ENCODE results near the gene KCP. TPM values are rescaled to one million over a fixed set of nuclear protein-coding genes. Genes with fewer than 3 reads are reported as not detected.

KCP gene
- total and polyA plus RNA-seq, 2 of the 13 experiments (the other 11 are each of a cell fraction or from before 2014, with no cell fraction given) = 0.37 to 1.0 TPM

- TF ChIP-seq NFE2 (CRISPR knock-in tag; IDR thresholded peaks at IDR 0.05) (no peak), ZNF121 (CRISPR knock-in tag; IDR thresholded peaks at IDR 0.05) (no peak), XBP1 (CRISPR knock-in tag; IDR thresholded peaks at IDR 0.05) (no peak), ZNF235 (CRISPR knock-in tag; IDR thresholded peaks at IDR 0.05; ENCODE audit: borderline replicate concordance) (no peak; the same call in 1 of the 2 replicates), POGK (CRISPR knock-in tag; conservative IDR thresholded peaks at IDR 0.05) (no peak), ZSCAN12 (CRISPR knock-in tag; IDR thresholded peaks at IDR 0.05) (no peak), TFAP4 (IDR thresholded peaks at IDR 0.05; ENCODE audit: borderline replicate concordance, low read depth) (no peak), ZNF740 (CRISPR knock-in tag; IDR thresholded peaks at IDR 0.05) (0 out of 2 replicates have a peak, but pooled peaks have one; percentile 78), NCOA5 (CRISPR knock-in tag; IDR thresholded peaks at IDR 0.05) (no peak), TARDBP (CRISPR knock-in tag; IDR thresholded peaks at IDR 0.05) (0 out of 2 replicates have a peak, but pooled peaks have one; percentile 39), RELA (CRISPR knock-in tag; IDR thresholded peaks at IDR 0.05) (no peak), SSRP1 (CRISPR knock-in tag; IDR thresholded peaks at IDR 0.05) (no peak), KAT8 (CRISPR knock-in tag; IDR thresholded peaks at IDR 0.05) (peak; percentile 57; the same call in 1 of the 2 replicates), ONECUT2 (CRISPR knock-in tag; IDR thresholded peaks at IDR 0.05) (no peak), ZNF563 (CRISPR knock-in tag; IDR thresholded peaks at IDR 0.05) (no peak), LCORL (IDR thresholded peaks at IDR 0.05) (no peak), LCORL (CRISPR knock-in tag; IDR thresholded peaks at IDR 0.05) (no peak; the same call in 1 of the 2 replicates), SUZ12 (IDR thresholded peaks at IDR 0.05; ENCODE audit: low read depth, low read length) (peak; percentile 44; the same call in 1 of the 2 replicates), SMYD3 (CRISPR knock-in tag; IDR thresholded peaks at IDR 0.05) (no peak), ATF1 (CRISPR knock-in tag; IDR thresholded peaks at IDR 0.05) (no peak; the same call in 1 of the 2 replicates), MEIS2 (CRISPR knock-in tag; IDR thresholded peaks at IDR 0.05) (no peak), HOXD1 (CRISPR knock-in tag; IDR thresholded peaks at IDR 0.05) (no peak)
- TF ChIP-seq, protein P1, sequence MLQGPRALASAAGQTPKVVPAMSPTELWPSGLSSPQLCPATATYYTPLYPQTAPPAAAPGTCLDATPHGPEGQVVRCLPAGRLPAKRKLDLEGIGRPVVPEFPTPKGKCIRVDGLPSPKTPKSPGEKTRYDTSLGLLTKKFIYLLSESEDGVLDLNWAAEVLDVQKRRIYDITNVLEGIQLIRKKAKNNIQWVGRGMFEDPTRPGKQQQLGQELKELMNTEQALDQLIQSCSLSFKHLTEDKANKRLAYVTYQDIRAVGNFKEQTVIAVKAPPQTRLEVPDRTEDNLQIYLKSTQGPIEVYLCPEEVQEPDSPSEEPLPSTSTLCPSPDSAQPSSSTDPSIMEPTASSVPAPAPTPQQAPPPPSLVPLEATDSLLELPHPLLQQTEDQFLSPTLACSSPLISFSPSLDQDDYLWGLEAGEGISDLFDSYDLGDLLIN (CRISPR knock-in tag; IDR thresholded peaks at IDR 0.05; ENCODE audit: borderline replicate concordance) = no peak
- TF ChIP-seq, protein P2, sequence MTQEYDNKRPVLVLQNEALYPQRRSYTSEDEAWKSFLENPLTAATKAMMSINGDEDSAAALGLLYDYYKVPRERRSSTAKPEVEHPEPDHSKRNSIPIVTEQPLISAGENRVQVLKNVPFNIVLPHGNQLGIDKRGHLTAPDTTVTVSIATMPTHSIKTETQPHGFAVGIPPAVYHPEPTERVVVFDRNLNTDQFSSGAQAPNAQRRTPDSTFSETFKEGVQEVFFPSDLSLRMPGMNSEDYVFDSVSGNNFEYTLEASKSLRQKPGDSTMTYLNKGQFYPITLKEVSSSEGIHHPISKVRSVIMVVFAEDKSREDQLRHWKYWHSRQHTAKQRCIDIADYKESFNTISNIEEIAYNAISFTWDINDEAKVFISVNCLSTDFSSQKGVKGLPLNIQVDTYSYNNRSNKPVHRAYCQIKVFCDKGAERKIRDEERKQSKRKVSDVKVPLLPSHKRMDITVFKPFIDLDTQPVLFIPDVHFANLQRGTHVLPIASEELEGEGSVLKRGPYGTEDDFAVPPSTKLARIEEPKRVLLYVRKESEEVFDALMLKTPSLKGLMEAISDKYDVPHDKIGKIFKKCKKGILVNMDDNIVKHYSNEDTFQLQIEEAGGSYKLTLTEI (CRISPR knock-in tag; conservative IDR thresholded peaks at IDR 0.05) = no peak
- TF ChIP-seq, protein P3, sequence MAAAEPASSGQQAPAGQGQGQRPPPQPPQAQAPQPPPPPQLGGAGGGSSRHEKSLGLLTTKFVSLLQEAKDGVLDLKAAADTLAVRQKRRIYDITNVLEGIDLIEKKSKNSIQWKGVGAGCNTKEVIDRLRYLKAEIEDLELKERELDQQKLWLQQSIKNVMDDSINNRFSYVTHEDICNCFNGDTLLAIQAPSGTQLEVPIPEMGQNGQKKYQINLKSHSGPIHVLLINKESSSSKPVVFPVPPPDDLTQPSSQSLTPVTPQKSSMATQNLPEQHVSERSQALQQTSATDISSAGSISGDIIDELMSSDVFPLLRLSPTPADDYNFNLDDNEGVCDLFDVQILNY (CRISPR knock-in tag; conservative IDR thresholded peaks at IDR 0.05) = no peak
These were observed 47.7 kb downstream of the KCP start, which contains the start of gene ATP6V1F (continued) for GRCh38 chr7:128862571-128863432.
